ENCODE measurements around the gene IL13. TPM values are rescaled to one million over a fixed set of nuclear protein-coding genes. Genes with fewer than 3 reads are reported as not detected.

Gene IL13
- total RNA-seq, 1 experiment from 2014 or later, result not detected

DNA sequence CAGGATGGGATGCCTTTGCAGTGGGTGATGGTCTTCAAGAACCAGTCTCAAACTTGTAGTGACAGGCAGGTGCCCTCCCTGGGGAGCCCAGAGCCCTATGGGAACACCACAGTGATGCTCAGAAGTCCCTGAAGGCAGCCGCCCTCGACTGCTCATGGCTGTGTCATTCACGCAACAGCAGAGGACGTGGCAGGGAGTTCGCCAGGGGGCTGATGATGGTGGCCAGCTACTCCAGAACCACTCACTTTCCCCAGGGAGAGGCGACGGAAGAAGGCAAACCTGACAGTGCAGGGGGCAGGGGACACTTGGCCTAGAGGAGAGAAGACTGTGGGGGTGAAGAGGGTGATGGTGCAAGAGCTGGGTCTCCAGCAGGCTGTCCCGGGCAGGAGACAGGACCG lies 4.0 kb downstream of the IL13 start:
- Histone ChIP-seq H4K8ac (replicated peaks; ENCODE audit: insufficient read length, low read depth, low read length) (no peak overlapping the region), H3K27ac (ENCODE audit: insufficient read length, low read depth, low read length) (no peak overlapping the region), H3K23ac (ENCODE audit: insufficient read length, low read depth, low read length) (no peak overlapping the region), H2BK20ac (ENCODE audit: low read depth, low read length, poor library complexity, severe bottlenecking) (no peak overlapping the region), H2BK5ac (ENCODE audit: insufficient read length, low read length) (no peak overlapping the region), H4K20me1 (ENCODE audit: control insufficient read depth, insufficient read depth, insufficient read length) (no peaks in the 10 kb centered on the region), H3K9ac (ENCODE audit: extremely low read depth, insufficient read length, low read length) (no peak overlapping the region), H2BK12ac (ENCODE audit: insufficient read length, low read depth, low read length) (no peak overlapping the region), H3K27me3 (ENCODE audit: insufficient read depth, low read length) (no peaks in the 10 kb centered on the region; the same call in 1 of the 2 replicates), H4K91ac (ENCODE audit: insufficient read length, low read depth, low read length) (no peak overlapping the region), H2BK15ac (ENCODE audit: low read depth, low read length) (no peak overlapping the region), H3T11ph (ENCODE audit: low read length) (no peak overlapping the region), H3K4me1 (ENCODE audit: insufficient read depth, low read length) (no peaks in the 10 kb centered on the region), H4K5ac (ENCODE audit: insufficient read length, low read depth, low read length) (no peak overlapping the region), H3K9me3 (ENCODE audit: control insufficient read depth, low read depth, low read length) (no peaks in the 10 kb centered on the region), H3K56ac (ENCODE audit: insufficient read length, low read depth, low read length) (no peak overlapping the region), H3K4ac (ENCODE audit: low read depth, low read length) (no peak overlapping the region), H3K79me2 (ENCODE audit: insufficient read depth, low read length) (no peaks in the 10 kb centered on the region), H2BK120ac (ENCODE audit: low read depth, low read length, poor library complexity, severe bottlenecking) (no peak overlapping the region), H2AFZ (ENCODE audit: low read length) (no peak overlapping the region), H3K79me1 (ENCODE audit: insufficient read depth, low read depth, low read length, poor library complexity, severe bottlenecking) (no peaks in the 10 kb centered on the region), H2AK5ac (ENCODE audit: insufficient read length, low read length) (no peak overlapping the region), H3K23me2 (ENCODE audit: insufficient read length, low read depth, low read length, poor library complexity, severe bottlenecking) (no peaks in the 10 kb centered on the region), H3K14ac (ENCODE audit: insufficient read depth, low read length) (no peak overlapping the region), H3K4me2 (ENCODE audit: insufficient read depth, insufficient read length, low read length) (no peak overlapping the region), H3K18ac (ENCODE audit: insufficient read length, low read depth, low read length) (no peak overlapping the region)
- peaks cover 13 to 23% of the 10 kb centered on the region in 2 experiments for H3K4me1 Mint-ChIP-seq
- no peak overlapping the region; a peak in 1 of 7 replicates for H3K27ac Mint-ChIP-seq
- no peaks in the 10 kb centered on the region for H3K36me3 Mint-ChIP-seq (ENCODE audit: insufficient read depth in 1 of 3, low read depth in 3 of 3)
- peaks cover 19% of the 10 kb centered on the region for H3K27me3 Mint-ChIP-seq (ENCODE audit: low read depth)
- TF ChIP-seq, protein P1, sequence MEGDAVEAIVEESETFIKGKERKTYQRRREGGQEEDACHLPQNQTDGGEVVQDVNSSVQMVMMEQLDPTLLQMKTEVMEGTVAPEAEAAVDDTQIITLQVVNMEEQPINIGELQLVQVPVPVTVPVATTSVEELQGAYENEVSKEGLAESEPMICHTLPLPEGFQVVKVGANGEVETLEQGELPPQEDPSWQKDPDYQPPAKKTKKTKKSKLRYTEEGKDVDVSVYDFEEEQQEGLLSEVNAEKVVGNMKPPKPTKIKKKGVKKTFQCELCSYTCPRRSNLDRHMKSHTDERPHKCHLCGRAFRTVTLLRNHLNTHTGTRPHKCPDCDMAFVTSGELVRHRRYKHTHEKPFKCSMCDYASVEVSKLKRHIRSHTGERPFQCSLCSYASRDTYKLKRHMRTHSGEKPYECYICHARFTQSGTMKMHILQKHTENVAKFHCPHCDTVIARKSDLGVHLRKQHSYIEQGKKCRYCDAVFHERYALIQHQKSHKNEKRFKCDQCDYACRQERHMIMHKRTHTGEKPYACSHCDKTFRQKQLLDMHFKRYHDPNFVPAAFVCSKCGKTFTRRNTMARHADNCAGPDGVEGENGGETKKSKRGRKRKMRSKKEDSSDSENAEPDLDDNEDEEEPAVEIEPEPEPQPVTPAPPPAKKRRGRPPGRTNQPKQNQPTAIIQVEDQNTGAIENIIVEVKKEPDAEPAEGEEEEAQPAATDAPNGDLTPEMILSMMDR (conservative IDR thresholded peaks at IDR 0.05), result no peak
- no peak overlapping the region for H3K4me3 Mint-ChIP-seq
- no peaks in the 10 kb centered on the region; a peak in 1 of 5 replicates for H3K9me3 Mint-ChIP-seq
- no CpG with 5 or more reads among the region's 9 CpGs for WGBS (ENCODE audit: extremely low coverage, insufficient read length, low lambda C conversion rate)
- no peak for DNase-seq

All from H9 (cell line).